ENCODE measurements around the gene IWS1.
"Not testable (repeated sequence)": the region's sequence is repeated elsewhere in the genome, so short reads cannot be mapped to it uniquely, and the experiment has no call there.

Gene IWS1

DNA sequence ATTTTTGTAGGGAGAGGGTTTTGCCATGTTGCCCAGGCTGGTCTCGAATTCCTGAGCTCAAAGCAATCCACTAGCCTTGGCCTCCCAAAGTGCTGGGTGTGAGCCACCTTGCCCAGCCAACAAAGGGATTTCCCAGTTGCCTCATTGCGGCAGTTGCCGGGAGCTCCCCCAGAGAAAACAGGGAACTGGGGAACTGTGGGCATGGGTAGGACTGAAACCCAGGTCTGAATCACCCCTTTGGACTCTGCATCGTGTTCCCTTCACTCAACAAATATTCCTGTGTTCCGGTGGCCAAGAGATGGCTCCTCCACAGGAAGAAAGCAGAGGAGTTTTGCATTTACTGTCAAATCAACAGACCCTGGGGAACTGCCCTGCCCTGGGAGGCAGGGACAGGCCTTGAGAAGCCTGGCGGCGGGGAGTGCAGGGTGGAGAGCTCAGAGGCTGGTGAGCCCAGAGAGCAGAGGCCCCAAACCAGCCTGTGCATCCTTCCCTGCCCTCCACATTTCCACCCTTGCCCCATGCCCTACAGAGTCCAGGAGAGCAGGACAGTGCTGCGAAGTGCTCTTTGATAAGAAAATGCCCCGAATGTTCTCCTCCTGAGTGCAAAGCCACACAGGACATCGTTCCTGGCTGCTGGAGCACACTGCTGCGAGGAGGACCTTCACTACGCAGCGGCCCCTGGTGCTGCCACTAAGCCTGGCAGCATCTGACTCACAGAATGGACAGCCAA is 34.1 kb upstream of the IWS1 start:
- DNase-seq = no peak

DNA sequence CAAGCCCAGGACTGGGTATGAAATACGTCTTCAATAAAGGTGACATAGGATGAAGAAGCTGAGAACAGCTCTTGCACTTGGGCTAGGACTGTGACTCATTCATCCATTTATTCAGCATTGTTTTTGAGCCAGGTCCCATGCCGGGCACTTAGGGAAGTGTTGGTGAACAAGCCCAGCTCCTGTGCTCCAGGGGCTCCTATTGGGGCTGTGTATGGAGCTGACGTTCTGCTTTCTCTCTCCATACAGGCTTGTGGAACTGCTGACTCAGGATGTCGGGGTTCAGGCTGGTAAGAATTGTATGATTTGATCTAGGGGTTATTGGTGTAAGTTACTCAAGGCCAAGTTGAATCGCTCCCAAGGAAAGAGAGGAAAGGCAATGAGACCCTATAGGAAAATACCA is 33.2 kb upstream of the IWS1 start:
- DNase-seq = no peak

DNA sequence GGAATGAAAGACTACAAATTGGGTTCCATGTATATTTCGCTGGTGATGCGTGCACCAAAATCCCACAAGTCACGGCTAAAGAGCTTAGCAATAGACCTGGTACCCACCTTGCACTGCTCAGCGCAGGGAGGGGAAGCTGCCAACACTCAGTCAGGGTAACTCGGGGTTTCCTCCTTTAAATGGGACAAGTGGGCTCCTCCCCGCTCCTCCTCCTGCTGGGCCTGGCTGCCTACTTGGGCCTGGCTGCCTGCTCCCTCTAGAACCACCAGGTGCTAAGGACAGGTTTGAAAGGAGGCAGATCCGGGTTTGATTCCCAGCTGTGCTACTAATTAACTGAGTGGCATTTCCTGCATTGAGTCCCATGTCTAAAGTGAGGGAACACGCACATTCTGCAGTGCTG is 32.6 kb upstream of the IWS1 start:
- DNase-seq = no peak

DNA sequence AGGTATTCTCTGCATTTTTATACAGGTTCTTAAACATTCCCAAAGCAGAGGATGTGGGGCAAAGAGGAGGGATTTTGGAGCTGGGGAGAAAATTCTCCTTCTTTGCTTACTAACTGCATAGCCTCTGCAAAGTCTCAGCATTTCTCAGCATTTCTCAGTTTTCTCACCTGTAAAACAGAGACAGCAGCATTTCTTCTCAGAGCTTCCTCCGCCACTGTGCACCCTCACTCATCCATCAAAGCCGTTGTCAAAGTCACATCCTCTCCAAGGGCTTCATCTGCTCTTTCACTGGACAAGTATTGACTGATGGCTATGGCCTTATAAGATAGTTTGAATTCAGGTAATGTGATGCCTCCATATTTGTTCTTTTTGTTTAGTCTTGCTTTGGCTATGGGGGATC is 26.6 kb upstream of the IWS1 start:
- no peak for DNase-seq

DNA sequence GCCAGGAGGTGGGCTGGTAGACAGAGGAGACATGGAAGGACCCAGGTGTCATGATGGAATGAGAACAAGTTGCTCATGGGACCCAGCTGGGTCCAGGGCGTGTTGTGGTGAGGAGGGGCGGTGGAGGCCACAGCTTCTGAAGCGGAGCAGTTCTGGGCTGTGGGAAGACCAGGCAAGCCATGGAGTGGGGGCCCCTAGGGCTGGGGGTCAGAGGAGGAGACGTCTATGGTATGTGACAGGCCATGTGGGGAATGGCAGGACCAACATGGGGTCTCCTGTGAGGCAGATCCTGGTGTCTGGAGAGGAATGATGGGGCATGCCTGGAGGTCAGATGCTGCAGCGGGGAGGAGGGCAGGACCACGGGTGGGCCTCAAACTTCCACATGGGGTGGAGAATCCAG is 26.0 kb upstream of the IWS1 start:
- DNase-seq = no peak

DNA sequence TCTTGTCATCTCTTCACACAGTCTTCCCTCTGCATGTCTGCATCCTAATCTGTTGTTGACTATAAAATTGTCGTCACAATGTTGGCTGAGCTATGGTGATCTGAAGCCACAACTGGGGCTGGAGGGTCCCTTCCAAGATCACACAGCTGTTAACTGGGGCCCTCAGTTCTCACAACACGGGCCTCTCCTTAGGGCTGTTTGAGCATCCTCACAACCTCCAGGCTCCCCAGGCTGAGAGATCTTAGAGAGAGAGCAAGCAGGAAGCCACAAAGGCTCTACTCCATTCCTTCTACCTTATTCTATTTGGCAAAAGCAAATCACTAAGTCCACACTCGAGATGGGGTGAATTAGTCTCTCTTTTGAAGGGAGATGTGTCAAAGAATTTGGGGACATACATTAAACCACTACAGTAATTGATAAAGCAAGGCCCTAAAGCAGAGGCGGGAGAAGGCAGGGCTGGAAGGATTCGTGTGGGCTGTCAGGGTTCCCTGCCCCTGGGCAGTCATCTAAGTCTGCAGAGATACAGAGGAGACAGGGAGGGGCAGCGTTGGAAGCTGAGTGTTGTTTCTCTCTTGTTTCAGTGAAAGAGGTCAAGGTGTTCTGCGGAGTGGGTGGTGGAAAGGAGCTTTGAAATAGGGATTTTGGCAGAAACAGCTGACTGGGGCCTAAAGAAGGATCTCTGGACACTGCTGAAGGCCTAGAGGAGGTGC is 25.1 kb upstream of the IWS1 start:
- DNase-seq = no peak

DNA sequence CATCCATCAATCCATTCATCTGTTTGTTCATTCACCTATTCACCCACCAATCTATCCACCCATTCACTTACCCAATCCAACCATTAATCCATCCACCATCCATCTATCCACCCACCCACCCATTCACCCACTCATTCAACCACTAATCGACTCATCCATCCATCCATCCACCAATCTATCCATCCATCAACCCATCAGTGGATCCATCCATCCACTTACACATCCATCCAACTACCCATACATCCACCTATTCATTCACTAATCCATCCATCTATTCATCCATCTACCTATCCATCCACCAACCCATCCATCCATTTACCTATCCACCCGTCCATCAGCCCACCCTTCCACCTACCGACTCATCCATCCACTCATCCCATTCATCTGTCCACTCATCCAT is 20.5 kb upstream of the IWS1 start:
- no peak for DNase-seq

DNA sequence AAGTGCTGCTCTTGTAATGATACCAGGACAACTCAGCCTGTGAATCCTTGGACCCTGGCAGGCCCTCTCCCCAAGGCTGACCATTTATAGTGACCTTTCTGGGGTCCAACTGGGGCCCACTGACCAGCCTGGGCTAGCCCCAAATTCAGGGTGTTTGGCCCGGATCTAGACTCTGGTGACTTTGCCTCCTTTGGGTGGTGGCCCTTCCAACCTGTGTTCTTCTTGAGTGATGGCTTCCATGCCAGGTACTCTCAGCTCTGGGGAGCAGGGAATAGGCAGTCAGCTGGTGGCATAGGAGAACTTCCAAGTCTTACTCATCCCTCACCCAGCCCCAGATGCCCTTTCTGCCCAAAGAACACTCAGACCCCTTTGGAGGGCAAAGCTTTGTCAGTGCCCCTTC is 19.5 kb upstream of the IWS1 start:
- no peak for DNase-seq

DNA sequence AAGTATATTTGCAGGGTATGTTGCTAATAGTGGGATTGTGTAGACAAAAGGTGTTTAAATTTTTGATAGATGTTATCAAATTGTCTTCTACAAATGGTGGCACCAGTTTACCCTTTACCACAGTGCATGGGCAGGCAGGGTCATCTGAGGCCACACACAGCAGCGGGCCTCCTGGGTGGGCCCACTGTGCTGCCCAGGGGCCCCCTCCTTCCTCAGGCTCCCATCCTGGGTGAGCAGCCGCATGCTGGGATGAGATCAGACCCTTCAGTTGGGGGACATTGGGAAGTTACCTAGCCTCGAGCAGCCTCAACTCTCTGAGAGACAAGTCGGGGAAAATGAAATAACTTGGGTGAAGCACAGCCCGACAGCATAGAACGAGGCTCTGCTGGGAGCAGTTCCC is 18.9 kb upstream of the IWS1 start:
- DNase-seq = no peak

DNA sequence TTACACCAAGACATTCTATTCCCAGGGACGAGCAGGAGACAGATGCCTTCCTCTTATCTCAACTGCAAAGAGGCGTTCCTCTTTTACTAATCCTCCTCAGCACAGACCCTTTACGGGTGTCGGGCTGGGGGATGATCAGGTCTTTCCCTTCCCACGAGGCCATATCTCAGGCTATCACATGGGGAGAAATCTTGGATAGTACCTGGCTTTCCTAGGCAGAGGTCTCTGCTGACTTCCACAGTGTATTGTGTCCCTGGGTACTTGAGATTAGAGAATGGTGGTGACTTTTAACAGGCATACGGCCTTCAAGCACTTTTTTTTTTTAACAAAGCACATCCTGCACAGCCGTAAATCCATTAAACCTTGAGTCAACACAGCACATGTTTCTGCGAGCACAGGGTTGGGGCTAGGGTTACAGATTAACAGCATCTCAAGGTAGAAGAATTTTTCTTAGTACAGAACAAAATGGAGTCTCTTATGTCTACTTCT is 16.8 kb upstream of the IWS1 start:
- not testable (repeated sequence) for DNase-seq

DNA sequence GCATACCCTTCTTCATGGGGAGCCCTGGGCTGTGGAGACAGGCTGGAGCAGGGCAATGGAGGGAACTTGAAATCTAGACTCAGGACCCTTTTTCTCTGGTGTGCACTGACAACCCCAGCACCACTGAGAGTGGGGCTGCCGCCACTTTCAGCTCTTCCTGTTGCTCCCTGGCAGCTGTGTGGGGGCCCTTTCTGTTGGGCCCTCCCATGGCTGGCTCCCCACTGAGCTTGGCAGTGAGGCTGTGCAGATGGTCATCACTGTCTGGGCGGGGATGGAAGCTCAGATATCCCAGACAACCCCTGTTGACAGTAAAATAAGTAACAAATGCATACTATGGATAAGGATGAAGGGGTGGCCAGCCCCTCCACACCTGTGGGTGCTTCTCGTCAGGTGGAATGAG is 15.9 kb upstream of the IWS1 start:
- no peak for DNase-seq

DNA sequence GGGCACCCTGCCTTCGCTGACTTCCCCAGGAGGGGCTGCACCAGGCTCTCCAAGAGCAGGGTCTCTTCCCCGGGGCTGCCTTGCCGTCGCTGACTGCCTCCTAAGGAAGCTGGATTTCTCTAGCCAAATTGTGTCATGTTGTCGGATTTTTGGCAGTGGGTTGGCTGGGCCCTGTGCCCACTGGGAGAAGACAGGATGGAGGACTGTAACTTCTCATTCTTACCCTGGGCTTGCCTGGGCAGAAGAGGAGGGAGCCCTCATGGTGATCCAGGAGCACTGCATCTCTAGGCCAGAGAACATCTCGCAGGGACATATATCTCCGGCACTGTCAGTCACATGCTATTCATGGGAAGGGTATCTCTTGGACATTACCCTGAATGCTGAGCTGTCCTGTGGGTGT is 15.5 kb upstream of the IWS1 start:
- no peak for DNase-seq

DNA sequence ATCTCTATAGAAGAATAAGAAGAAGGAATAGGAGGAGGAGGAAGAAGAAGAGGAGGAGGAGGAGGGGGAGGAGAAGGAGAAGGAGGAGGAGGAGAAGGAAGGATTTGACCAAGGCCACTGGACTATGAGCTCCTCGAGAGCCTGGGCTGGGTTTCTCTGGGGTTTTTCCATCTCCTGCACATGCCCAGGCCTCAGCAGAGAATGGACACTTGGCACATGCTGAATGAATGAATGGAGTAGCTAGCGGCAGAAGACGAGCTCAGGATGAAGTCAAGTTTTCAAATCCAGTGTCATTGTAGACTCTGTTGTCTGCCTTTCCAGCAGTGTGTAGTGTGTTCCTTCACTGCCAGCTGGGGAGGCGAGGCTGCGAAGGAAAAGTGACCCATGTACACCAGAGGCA is 11.4 kb upstream of the IWS1 start:
- no peak for DNase-seq

DNA sequence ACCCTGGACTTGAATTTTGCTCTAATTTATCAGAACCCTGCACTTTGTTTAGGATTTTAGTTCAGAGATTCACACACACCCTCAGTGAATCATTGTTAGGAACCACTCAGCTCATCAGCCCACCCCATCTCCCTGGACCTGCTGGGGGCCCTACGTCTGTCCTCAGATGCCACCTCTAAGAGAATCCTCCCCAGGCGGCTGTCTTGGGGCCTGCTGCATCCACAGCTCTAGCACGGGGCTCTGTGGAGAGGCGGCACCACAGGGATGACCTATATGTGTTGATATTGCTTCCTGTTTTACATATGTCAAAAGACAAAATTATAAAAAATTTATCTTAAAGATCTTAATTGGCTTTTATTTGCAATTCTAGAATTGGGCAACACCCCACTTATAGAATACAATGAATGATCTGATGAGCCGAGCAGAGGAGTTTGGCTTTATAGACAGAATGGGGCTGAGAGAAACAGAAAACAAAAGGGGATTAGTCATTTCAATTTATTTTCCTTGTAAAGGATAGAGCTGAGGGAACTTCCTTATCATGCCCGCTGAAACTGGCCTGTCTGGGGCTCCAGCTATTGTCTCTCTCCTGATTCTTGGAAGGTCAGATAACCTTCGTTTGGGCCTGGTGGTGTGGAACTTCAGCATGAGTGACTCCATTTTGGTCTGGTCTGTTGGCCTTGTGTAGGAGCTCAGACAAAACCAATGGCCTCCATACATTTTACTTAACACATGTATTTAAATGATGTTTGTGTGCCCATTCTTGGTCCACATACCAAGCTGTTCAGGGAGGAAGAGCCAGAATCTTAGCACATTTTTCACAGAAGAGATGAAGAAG is 10.6 kb upstream of the IWS1 start:
- no peak for DNase-seq

DNA sequence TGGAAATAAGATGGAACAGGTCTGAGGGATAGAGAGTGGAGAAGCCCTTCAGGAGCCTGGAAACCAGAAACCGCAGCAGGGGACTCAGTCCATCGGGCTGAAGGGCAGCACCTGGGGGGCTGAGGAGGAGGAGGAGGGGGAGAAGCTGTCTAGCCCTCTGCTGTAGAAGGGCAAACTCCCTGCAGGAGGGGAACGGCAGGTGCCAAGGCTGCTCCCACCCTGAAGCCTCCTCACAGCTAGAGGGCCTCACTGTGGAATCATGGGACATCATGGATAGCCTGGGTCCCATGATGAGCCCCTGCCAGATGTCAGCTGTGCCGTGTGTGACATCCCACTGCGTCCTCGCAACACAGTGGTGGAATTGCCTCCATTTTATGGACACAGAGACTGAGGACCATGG is 9.6 kb upstream of the IWS1 start:
- DNase-seq = no peak

DNA sequence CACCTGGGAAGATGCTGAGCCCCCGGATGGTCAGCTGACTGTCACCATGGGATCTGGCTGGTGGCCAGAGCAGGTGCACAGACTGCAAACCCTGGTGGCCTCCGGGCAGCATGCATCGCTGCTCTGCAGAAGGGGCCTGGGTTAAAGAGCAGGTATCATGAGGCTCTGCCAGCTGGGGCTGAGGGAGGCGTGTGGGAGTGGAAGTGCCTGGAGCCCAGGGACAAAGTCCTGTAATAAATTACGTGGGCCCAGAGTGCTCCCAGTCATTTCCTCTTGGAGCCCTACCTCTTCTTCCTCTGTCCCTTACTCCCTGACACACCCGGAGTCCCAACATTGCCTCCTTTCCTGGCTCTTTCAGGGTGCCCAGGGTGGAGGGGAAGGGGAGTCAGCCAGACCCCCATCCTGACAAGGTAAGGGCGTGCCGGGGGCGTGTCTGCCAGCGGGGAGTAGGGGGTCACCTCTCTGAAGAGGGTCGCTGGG is 9.2 kb upstream of the IWS1 start, which contains the start of gene MYO7B:
Gene MYO7B (plus strand): TSS at position 262 of the 480 bp plus-strand sequence. CDS start 24,040 bp downstream, outside the sequence.
- DNase-seq = peak; percentile 22

DNA sequence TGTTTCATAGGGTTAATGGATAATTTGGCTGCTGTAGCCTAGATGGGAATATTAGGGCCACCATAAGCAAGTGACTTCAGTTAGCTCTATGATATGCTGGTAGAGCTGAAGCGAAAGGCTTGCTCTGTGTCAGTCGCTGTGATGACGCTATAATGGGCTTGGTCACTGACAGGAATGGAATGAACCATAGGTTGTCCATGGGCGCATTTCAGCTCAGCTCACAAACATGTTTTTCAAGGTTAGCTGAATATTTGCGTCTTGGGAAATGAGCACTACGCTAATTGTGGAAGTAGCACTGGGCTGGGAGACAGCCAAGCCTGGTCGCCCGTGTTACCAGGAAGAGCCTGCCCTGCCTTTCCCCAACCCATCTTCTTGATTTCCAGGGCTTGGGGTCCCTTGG is 6.0 kb upstream of the IWS1 start:
- no peak for DNase-seq

DNA sequence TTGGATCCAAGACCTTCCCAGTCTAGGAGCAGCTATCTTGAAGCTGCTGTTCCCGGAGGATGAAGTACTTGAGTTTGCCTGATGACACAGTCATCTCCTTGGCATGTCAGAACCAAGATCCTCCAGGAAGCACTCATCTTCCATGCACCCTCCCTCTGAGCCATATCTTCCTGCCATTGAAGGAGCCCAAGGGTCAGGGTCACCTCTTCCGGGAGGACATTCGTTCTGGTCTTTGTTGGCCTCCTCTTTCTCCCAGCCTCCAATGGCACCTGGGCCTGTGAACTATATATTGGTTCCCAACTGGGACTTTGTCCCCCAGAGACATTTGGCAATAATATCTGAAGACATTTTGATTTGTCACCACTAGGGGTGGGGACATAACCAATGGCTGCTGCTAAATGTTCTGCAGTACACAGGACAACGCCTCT is 4.9 kb upstream of the IWS1 start:
- no peak for DNase-seq

DNA sequence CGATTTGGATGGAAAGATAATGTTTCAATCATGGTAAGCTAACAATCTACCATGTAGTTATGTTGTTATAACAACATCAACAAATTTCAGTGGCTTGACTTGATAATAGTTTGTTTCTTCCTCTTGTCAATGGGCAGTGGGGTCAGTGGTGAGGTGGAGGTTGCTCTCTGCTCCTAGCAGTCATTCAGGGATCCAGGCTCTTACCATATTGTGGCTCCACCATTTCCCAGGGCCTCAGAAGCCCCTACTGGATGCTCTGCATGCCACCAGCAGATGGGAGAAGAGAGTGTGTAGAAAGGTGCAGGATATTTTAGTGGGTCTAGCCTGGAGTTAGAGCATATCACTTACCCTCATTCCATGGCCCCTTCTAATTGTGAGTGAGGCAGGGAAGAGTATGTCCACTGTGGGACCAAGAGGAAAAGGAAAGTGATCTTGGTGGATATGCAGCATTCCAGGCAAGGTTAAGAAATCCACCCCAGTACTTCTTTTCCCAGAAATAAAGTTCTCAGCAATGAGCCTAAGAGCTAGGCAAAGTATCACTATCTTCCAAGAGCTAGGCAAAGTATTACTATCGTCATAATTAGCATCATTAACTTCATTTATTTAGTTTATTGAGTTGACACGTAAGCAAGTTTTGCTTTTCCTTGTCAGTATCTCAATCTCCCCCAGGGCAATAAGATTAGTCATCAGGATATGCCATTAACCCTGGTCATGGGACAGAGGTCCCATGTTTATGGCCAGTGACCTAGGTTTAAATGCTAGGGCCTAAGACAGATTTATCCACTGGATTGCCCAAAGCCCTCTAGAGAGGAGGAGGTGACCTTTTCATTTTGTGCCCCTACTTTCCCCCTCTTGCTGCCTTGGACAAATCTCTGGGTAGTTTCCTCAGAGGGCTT is 4.2 kb upstream of the IWS1 start:
- no peak for DNase-seq

DNA sequence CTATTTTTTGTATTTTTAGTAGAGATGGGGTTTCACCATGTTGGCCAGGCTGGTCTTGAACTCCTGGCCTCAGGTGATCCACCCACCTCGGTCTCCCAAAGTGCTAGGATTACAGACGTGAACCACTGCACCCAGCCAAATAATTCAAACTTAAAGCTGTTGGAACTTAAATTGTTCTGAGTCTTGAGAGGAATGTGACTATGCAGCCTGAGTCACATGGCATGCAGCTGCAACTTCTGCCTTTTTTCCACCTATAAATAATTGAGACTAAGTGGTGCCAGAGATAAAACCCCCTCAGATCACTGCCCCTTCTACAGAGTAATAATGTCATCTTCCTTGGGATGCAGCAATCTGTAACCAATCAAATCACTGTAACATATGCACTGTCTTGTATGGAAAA is 3.1 kb upstream of the IWS1 start:
- DNase-seq = not testable (repeated sequence)

DNA sequence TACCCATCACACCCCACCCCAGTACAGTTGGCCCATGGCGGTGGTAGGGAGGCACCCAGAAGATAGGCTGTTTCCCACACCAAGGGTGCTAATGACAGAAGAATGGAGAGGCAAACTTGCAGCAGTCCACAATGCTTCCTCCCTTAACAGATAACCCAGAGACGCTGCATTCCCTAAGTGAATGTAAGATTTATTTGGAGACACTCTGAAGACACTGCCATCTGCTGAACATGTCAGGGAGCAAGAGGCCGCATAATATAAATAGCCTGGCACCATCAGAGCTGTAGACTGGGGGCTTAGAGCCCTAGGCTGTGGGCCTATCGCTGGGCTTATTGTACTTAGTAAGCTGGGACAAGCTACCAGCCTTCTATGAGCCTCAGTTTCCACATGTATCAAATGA is 2.2 kb upstream of the IWS1 start:
- no peak for DNase-seq

Measured in SHP77 treated with DMSO at 0.1 percent for 48 hours (cell line).